Neuron (in vitro differentiated cells): Measurements from ENCODE around the gene TIMELESS.
"Not testable (repeated sequence)": the region's sequence is repeated elsewhere in the genome, so short reads cannot be mapped to it uniquely, and the experiment has no call there.

Experiments
- H2AFZ ChIP-seq: one replicate; pipeline ENCODE4 v1.6.1; 2013; ENCODE audit warnings: low read depth, mild to moderate bottlenecking, inconsistent platforms, low read length, moderate library complexity
- H3K27me3 ChIP-seq: one replicate; pipeline ENCODE4 v1.6.1; 2013; ENCODE audit warnings: low read length; ENCODE audit not compliant: insufficient read depth
- H3K36me3 ChIP-seq: one replicate; pipeline ENCODE4 v1.6.1; 2013; ENCODE audit warnings: low read length; ENCODE audit not compliant: insufficient read depth
- H3K4me1 ChIP-seq: one replicate; pipeline ENCODE4 v1.6.1; 2013; ENCODE audit warnings: low read length; ENCODE audit not compliant: insufficient read depth
- H3K4me3 ChIP-seq: 2 replicates; pipeline ENCODE4 v1.5.1; 2013; ENCODE audit warnings: mild to moderate bottlenecking, low read length, moderate library complexity
- H3K9me3 ChIP-seq: one replicate; pipeline ENCODE4 v1.6.1; 2013; ENCODE audit warnings: low read length

Gene TIMELESS, protein sequence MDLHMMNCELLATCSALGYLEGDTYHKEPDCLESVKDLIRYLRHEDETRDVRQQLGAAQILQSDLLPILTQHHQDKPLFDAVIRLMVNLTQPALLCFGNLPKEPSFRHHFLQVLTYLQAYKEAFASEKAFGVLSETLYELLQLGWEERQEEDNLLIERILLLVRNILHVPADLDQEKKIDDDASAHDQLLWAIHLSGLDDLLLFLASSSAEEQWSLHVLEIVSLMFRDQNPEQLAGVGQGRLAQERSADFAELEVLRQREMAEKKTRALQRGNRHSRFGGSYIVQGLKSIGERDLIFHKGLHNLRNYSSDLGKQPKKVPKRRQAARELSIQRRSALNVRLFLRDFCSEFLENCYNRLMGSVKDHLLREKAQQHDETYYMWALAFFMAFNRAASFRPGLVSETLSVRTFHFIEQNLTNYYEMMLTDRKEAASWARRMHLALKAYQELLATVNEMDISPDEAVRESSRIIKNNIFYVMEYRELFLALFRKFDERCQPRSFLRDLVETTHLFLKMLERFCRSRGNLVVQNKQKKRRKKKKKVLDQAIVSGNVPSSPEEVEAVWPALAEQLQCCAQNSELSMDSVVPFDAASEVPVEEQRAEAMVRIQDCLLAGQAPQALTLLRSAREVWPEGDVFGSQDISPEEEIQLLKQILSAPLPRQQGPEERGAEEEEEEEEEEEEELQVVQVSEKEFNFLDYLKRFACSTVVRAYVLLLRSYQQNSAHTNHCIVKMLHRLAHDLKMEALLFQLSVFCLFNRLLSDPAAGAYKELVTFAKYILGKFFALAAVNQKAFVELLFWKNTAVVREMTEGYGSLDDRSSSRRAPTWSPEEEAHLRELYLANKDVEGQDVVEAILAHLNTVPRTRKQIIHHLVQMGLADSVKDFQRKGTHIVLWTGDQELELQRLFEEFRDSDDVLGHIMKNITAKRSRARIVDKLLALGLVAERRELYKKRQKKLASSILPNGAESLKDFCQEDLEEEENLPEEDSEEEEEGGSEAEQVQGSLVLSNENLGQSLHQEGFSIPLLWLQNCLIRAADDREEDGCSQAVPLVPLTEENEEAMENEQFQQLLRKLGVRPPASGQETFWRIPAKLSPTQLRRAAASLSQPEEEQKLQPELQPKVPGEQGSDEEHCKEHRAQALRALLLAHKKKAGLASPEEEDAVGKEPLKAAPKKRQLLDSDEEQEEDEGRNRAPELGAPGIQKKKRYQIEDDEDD

DNA sequence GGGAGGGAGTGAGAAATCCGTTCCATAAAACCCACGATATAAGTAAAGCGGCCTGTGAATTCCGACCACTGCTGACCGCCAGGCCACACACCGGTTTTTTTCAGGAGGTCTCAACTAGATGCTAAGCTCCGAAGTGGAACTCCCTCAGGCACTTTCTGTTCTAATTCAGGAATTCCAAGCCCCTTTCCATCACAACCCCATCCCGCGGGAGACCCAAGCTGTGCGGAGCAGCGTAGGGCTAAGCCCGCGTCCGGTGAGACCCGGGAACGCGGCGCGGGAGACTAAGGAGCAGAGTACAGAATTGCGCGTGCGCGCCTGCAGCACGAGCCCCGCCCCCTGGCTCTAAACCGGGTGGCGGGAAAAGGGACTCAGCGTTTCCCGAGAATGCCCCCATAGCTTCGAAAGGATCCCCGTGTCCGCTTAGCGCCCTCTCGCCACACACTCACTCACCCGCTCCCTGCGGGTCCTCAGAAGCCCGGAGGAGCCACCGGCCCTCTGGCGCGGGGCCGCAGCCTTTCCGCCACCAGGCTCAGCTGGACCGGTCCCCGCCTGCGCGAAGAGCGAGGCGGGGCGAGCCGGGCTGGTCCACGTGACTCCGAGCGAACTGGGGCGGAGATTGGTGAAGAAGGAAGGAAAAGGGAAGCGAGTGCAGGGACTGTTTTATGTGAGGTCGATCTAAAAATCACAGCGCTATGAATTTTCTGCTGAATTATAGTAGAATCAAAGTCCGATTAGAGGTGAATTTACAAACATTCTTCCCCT, at the start of gene TIMELESS:
Gene TIMELESS (minus strand): TSS at position 567 of the 762 bp plus-strand sequence. CDS start 15,256 bp downstream, outside the sequence.
- peaks cover 2% of the 10 kb centered on the region for H3K9me3 ChIP-seq
- H3K4me1 ChIP-seq: peaks cover 8% of the 10 kb centered on the region
- H3K36me3 ChIP-seq: no peaks in the 10 kb centered on the region
- H3K27me3 ChIP-seq: no peaks in the 10 kb centered on the region
- H3K4me3 ChIP-seq: peak within 1 kb of the TSS; percentile 98
- peak within 1 kb of the TSS; percentile 88 for H2AFZ ChIP-seq

DNA sequence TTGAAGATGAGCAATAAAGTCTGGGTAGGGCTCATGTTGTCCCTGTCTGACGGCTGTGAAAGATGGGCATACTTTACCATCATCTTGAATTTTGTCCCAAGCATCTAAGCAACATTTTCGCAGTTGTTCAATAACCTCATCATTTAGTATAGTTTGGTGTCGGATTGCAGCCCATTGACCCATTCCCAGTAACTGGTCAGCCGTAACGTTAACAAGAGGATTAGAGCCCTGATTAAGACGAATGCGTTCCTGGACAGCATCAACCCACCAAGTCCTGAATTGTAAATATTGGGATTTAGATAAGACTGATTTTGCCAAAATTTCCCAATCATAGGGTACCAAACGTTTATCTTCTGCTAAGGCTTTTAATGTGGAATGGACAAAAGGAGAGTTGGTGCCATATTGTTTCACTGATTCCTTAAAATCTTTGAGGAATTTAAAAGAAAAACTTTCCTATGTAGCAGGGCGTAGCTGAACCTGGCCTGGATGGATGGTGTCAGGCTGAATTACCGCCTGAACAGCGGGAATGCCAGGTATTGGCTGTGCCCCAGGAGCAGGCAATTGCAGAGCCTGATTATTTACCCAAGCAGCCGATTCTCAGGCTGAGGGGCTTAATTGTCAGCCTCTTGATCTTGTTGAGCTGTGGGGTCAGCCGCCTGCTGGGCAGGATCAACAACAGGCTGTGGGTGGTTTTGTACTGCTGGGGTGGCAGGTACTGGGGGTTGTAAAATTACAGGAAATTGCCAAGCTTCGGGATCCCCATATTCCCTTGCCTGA, 49.1 kb upstream of the TIMELESS start:
- not testable (repeated sequence) for H2AFZ ChIP-seq, H3K36me3 ChIP-seq, H3K4me3 ChIP-seq

DNA sequence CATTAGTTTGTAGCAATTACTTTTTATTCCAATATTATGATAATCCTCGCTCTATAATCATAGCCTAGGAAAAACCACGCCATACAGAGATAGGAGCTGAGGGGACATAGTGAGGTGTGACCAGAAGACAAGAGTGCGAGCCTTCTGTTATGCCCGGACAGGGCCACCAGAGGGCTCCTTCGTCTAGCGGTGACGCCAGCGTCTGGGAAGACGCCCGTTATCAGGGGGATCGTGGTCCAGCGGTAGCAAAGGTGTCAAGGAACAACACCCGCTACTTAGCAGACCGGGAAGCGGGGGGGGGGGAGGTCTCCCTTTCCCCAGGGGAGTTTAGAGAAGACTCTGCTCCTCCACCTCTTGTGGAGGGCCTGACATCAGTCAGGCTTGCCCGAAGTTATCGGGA, 47.5 kb upstream of the TIMELESS start:
- peaks cover 11% of the 10 kb centered on the region for H3K4me1 ChIP-seq
- H3K4me3 ChIP-seq, H3K27me3 ChIP-seq, H3K36me3 ChIP-seq, H2AFZ ChIP-seq, H3K9me3 ChIP-seq: not testable (repeated sequence)

More for the DNA sequence above, 49.1 kb upstream of the TIMELESS start:
- not testable (repeated sequence) for H3K27me3 ChIP-seq, H3K9me3 ChIP-seq
- H3K4me1 ChIP-seq: peaks cover 11% of the 10 kb centered on the region

DNA sequence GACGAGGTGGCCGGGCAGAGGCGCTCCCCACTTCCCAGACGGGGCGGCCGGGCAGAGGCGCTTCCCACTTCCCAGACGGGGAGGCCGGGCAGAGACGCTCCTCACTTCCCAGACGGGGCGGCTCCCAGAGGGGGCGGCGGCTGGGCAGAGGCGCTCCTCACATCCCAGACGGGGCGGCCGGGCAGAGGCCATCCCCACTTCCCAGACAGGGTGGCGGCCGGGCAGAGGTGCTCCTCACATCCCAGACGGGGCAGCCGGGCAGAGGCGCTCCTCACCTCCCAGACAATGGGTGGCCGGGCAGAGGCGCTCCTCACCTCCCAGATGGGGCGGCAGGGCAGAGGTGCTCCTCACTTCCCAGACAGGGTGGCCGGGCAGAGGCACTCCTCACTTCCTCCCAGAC, 45.3 kb upstream of the TIMELESS start:
- not testable (repeated sequence) for H3K9me3 ChIP-seq, H3K27me3 ChIP-seq, H3K4me3 ChIP-seq, H3K36me3 ChIP-seq, H2AFZ ChIP-seq
- peaks cover 11% of the 10 kb centered on the region for H3K4me1 ChIP-seq

DNA sequence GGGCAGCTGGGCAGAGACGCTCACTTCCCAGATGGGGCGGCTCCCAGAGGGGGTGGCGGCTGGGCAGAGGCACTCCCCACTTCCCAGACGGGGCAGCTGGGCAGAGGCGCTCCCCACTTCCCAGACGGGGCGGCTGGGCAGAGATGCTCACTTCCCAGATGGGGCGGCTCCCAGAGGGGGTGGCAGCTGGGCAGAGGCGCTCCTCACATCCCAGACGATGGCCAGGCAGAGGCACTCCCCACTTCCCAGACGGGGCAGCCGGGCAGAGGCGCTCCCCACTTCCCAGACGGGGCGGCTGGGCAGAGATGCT, 44.8 kb upstream of the TIMELESS start:
- H3K4me3 ChIP-seq, H3K27me3 ChIP-seq, H2AFZ ChIP-seq, H3K9me3 ChIP-seq, H3K36me3 ChIP-seq: not testable (repeated sequence)
- peaks cover 11% of the 10 kb centered on the region for H3K4me1 ChIP-seq

DNA sequence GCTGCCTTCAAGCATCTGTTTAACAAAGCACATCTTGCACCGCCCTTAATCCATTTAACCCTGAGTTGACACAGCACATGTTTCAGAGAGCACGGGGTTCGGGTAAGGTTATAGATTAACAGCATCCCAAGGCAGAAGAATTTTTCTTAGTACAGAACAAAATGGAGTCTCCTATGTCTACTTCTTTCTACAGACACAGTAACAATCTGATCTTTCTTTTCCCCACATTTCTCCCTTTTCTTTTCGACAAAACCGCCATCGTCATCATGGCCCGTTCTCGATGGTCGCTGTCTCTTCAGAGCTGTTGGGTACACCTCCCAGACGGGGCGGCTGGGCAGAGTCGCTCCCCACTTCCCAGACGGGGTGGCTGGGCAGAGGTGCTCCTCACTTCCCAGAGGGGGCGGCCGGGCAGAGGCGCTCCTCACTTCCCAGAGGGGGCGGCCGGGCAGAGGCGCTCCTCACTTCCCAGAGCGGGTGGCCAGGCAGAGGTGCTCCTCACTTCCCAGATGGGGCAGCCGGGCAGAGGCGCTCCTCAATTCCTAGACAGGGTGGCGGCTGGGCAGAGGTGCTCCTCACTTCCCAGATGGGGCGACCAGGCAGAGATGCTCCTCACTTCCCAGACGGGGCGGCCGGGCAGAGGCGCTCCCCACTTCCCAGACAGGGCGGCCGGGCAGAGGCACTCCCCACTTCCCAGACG, 44.3 kb upstream of the TIMELESS start:
- H2AFZ ChIP-seq, H3K4me3 ChIP-seq, H3K9me3 ChIP-seq, H3K27me3 ChIP-seq, H3K4me1 ChIP-seq, H3K36me3 ChIP-seq: not testable (repeated sequence)

DNA sequence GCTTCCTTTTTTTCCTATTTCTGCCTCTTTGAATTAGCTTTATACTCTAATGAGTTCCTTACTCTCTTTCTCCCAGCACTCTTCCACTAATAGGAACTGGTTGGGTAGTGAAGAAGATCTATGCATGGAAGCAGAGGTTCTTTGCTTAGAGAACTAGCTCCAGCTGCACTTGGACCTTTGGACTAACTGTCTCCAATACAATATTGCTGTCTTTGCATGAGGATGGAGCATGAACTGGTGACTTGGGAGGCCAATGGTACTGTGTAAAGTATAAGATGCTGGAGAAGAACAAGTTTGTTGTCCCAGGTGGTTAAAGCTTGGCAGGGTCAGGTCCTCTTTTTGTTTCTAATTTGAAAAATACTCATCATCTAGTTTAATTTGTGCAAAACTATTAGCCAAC, 41.1 kb upstream of the TIMELESS start:
- H3K4me3 ChIP-seq: no peak overlapping the region
- no peaks in the 10 kb centered on the region for H3K27me3 ChIP-seq
- H3K9me3 ChIP-seq: peaks cover 13% of the 10 kb centered on the region
- no peaks in the 10 kb centered on the region for H3K4me1 ChIP-seq
- H2AFZ ChIP-seq: no peak overlapping the region
- peaks cover 8% of the 10 kb centered on the region for H3K36me3 ChIP-seq

DNA sequence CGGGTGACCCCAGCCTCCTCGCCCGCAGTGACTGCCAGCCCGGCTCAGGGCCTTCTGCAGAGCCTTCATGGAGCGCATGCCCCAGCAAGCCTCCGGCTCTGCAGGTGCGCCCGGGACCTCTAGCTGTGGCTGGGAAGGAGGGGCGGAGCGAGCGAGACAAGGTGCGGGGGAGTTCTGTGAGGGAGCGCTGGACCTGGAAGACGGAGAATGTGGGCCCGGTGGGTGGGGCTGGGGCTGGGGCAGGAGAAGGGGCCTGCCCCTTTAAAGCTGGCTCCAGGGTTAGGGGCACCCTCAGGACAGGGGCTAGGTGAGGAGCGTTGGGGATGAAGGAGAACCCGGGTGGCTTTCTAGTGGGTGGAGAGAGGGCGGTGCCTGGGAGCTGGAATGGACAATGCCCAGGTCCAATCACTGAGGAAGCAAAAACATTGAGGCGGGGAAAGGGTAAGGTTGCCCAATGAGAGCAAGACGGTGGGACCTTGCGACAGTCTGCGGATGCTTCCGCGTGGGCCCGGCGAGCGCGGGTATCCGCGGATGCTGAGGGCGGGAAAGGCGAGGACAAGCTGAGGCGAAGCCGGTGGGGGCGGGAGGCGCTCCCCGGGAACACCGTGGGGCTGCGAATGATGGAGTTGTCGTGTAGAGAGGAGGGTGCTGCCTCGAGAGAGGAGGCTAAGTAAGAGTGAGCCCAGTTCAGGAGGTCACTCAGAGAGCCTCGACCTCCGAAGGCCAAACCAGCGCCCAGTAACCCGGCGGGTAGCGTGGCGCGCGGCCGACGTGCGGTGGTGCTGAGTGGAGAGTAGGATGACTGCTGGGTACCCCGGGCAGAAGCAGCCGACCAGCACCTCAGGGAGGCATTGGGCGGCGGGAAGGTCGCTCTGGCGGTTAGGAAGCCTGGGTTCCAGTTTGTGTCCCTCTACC, 39.1 kb upstream of the TIMELESS start, which contains the start of gene GLS2:
Gene GLS2 (minus strand): TSS at position 121 of the 915 bp plus-strand sequence. CDS start 43 bp downstream, at position 78.
- H2AFZ ChIP-seq: no peak within 1 kb of the TSS
- H3K4me1 ChIP-seq: no peaks in the 10 kb centered on the region
- H3K27me3 ChIP-seq: no peaks in the 10 kb centered on the region
- peaks cover 9% of the 10 kb centered on the region for H3K9me3 ChIP-seq
- no peak within 1 kb of the TSS for H3K4me3 ChIP-seq
- peaks cover 8% of the 10 kb centered on the region for H3K36me3 ChIP-seq

DNA sequence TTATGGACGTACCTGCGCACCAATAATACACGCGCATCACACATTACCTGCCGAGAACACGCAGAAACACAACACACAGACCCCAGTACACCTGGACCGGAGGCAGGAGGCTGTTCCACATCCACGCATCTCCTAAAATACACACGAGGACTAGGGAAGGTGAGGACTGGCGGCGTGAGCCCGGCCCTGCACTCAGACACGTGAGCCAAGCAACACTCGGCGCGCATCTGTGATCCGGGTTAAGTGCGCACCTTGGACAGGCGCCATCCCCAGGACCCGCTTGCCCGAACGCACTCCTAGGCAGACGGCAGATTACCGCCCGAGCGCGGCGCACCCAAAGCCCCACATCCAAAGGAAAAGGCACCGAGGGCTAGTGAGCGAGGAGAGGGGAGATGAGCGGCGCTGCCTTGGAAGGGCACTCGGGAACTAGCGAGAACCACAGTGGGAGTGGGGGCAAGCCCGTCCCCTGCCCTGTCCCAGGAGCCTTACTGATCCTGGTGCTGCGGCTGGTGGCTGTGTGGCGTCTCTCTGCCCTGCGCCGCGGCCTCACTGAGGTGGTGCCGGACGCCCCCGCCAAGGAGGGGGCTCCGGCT, 38.3 kb upstream of the TIMELESS start:
- Histone ChIP-seq H3K4me3 (no peak overlapping the region), H2AFZ (no peak overlapping the region), H3K4me1 (no peaks in the 10 kb centered on the region), H3K9me3 (peaks cover 9% of the 10 kb centered on the region), H3K36me3 (peaks cover 8% of the 10 kb centered on the region), H3K27me3 (no peaks in the 10 kb centered on the region)

DNA sequence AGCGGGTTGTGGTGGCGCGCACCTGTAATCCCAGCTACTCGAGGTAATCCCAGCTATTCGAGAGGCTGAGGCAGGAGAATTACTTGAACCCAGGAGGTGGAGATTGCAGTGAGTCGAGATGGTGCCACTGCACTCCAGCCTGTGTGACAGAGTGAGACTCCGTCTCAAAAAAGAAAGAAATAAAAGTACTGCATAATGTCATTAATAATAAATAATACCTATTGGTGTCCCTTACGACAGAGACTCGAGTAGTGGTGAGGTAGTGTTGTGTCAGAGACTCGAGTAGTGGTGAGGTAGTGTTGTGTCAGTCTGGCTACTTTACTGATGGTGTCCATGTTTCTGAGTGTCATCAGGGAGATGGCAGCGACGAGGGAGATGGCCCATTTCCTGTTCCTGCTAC, 37.5 kb upstream of the TIMELESS start:
- Histone ChIP-seq H2AFZ (no peak overlapping the region), H3K9me3 (peaks cover 9% of the 10 kb centered on the region), H3K4me1 (no peaks in the 10 kb centered on the region), H3K27me3 (no peaks in the 10 kb centered on the region), H3K4me3 (no peak overlapping the region), H3K36me3 (peaks cover 10% of the 10 kb centered on the region)
